H1 (cell line): ENCODE data around the gene KATNAL1. TPM values are rescaled to one million over a fixed set of nuclear protein-coding genes. Genes with fewer than 3 reads are reported as not detected.
A peak's percentile ranks its signal among the peaks of the same experiment; 100 is the strongest.

Experiments used
- CTCF ChIA-PET: fragments of 300-600 bp; sonication (Branson Sonifier 250); formaldehyde crosslinking; loops from one replicate; lab custom pipeline; 2021; ENCODE audit not compliant: partially characterized antibody; lab: Charles Lee
- POLR2A ChIA-PET: fragments of 300-600 bp; sonication (Branson Sonifier 250); formaldehyde crosslinking; loops from one replicate; lab custom pipeline; 2021; ENCODE audit warnings: inconsistent platforms; ENCODE audit not compliant: partially characterized antibody; lab: Charles Lee
- DNase-seq, 2 experiments: peaks; one replicate each; pipeline versions ENCODE4 v3.0.0 to v3.0.0-alpha.2; 2010 to 2022; ENCODE audit warnings: low spot score in 2 of 2, low read depth in 1 of 2, mixed read lengths in 1 of 2
- FAIRE-seq: peaks from 2 replicates; lab custom pipeline; 2011; peaks lifted over from hg19 to GRCh38; lab: Jason Lieb, UNC
- H2AFZ ChIP-seq: 2 replicates; pipeline ENCODE4 v1.8.1; 2012; ENCODE audit warnings: low read length, inconsistent platforms
- H2AK5ac ChIP-seq: 2 replicates; pipeline ENCODE4 v1.6.1; 2013; ENCODE audit warnings: low read depth, low read length
- H2BK120ac ChIP-seq: replicated peaks from 2 replicates; pipeline ENCODE3; 2013; ENCODE audit warnings: low read depth, low read length, inconsistent platforms
- H2BK12ac ChIP-seq: 2 replicates; pipeline ENCODE4 v1.6.1; 2013; ENCODE audit warnings: low read depth, low read length
- H2BK15ac ChIP-seq: 2 replicates; pipeline ENCODE4 v1.6.1; 2013; ENCODE audit warnings: low read length
- H2BK20ac ChIP-seq: 2 replicates; pipeline ENCODE4 v1.6.1; 2013; ENCODE audit warnings: low read length
- H2BK5ac ChIP-seq: 2 replicates; pipeline ENCODE4 v1.6.1; 2013; ENCODE audit warnings: low read depth, low read length
- H3K14ac ChIP-seq: 2 replicates; pipeline ENCODE4 v1.6.1; 2013; ENCODE audit warnings: inconsistent platforms; ENCODE audit not compliant: insufficient read length
- H3K18ac ChIP-seq: 2 replicates; pipeline ENCODE4 v1.6.1; 2013; ENCODE audit warnings: low read length; ENCODE audit errors: extremely low read depth
- H3K23ac ChIP-seq: 2 replicates; pipeline ENCODE4 v1.6.1; 2013; ENCODE audit warnings: inconsistent platforms; ENCODE audit not compliant: insufficient read length
- H3K23me2 ChIP-seq: 2 replicates; pipeline ENCODE4 v1.6.1; 2013; ENCODE audit warnings: low read depth, low read length
- H3K27ac ChIP-seq: 2 replicates; pipeline ENCODE4 v1.6.1; 2011; ENCODE audit warnings: low read depth, low read length, inconsistent platforms
- H3K27me3 ChIP-seq, 4 experiments: replicated peaks in 1 of 4; 1 replicate in 1 of 4; 2 replicates in 3 of 4; pipeline versions ENCODE4 v1.6.1 to v1.8.1; 2011 to 2013; ENCODE audit warnings: low read length in 3 of 4, mild to moderate bottlenecking in 3 of 4, inconsistent platforms in 2 of 4, mixed read lengths in 2 of 4, moderate library complexity in 1 of 4; ENCODE audit not compliant: control insufficient read depth in 3 of 4, insufficient read depth in 3 of 4; ENCODE audit errors: extremely low read depth in 1 of 4
- H3K36me3 ChIP-seq, 4 experiments: 2 replicates each; pipeline versions ENCODE4 v1.6.1 to v1.8.1; 2011 to 2013; ENCODE audit warnings: mild to moderate bottlenecking in 4 of 4, low read length in 3 of 4, moderate library complexity in 2 of 4, control low read depth in 1 of 4, inconsistent platforms in 1 of 4; ENCODE audit not compliant: insufficient read depth in 4 of 4, control insufficient read depth in 2 of 4
- H3K4ac ChIP-seq: replicated peaks from 2 replicates; pipeline ENCODE3; 2013; ENCODE audit warnings: low read length, low read depth, mixed read lengths, inconsistent platforms; ENCODE audit not compliant: insufficient read length
- H3K4me1 ChIP-seq, 4 experiments: replicated peaks in 1 of 4; 1 replicate in 1 of 4; 2 replicates in 3 of 4; pipeline versions ENCODE4 v1.6.1 to v1.8.1; 2011 to 2013; ENCODE audit warnings: low read length in 3 of 4, inconsistent platforms in 2 of 4, mixed read lengths in 1 of 4; ENCODE audit not compliant: insufficient read depth in 4 of 4, control insufficient read depth in 3 of 4
- H3K4me2 ChIP-seq, 2 experiments: 2 replicates each; pipeline versions ENCODE4 v1.6.1 to v1.8.1; 2011 to 2013; ENCODE audit warnings: low read depth in 2 of 2, low read length in 2 of 2, control low read depth in 1 of 2, inconsistent platforms in 1 of 2, mild to moderate bottlenecking in 1 of 2; ENCODE audit not compliant: insufficient read depth in 1 of 2
- H3K4me3 ChIP-seq, 4 experiments: fragments of 200-600, 300-600 bp in 1 of 4; sonication (generic), shearing (Covaris generic), sonication (Bioruptor Twin) in 1 of 4; 2 replicates each; pipeline versions ENCODE4 v1.5.1 to v1.8.1; 2011 to 2016; ENCODE audit warnings: low read length in 4 of 4, low read depth in 3 of 4, control low read depth in 2 of 4, inconsistent platforms in 2 of 4, mild to moderate bottlenecking in 2 of 4, mixed read lengths in 1 of 4, moderate library complexity in 1 of 4; ENCODE audit not compliant: insufficient read depth in 2 of 4; ENCODE audit errors: extremely low read depth in 1 of 4
- H3K56ac ChIP-seq: replicated peaks from 2 replicates; pipeline ENCODE3; 2013; ENCODE audit warnings: low read depth, mild to moderate bottlenecking, mixed read lengths, low read length, inconsistent platforms; ENCODE audit not compliant: insufficient read length
- H3K79me1 ChIP-seq: 2 replicates; pipeline ENCODE4 v1.6.1; 2013; ENCODE audit warnings: low read depth, low read length, control low read depth
- H3K79me2 ChIP-seq, 2 experiments: 2 replicates each; pipeline versions ENCODE4 v1.6.1 to v1.8.1; 2012 to 2013; ENCODE audit warnings: low read length in 2 of 2, mild to moderate bottlenecking in 2 of 2, inconsistent platforms in 1 of 2; ENCODE audit not compliant: insufficient read depth in 2 of 2, control insufficient read depth in 1 of 2
- H3K9ac ChIP-seq, 4 experiments: replicated peaks in 1 of 4; 1 replicate in 1 of 4; 2 replicates in 3 of 4; pipeline versions ENCODE4 v1.6.1 to v1.8.1; 2011 to 2013; ENCODE audit warnings: low read depth in 3 of 4, low read length in 3 of 4, control low read depth in 2 of 4, mild to moderate bottlenecking in 2 of 4, moderate library complexity in 2 of 4, inconsistent platforms in 1 of 4; ENCODE audit errors: extremely low read depth in 1 of 4
- H3K9me3 ChIP-seq, 2 experiments: 2 replicates each; pipeline versions ENCODE4 v1.6.1 to v1.8.1; 2012 to 2013; ENCODE audit warnings: mild to moderate bottlenecking in 2 of 2, moderate library complexity in 2 of 2, control low read depth in 1 of 2, inconsistent platforms in 1 of 2, low read depth in 1 of 2, low read length in 1 of 2, mixed read lengths in 1 of 2; ENCODE audit not compliant: insufficient read depth in 2 of 2
- H4K20me1 ChIP-seq, 2 experiments: replicated peaks in 1 of 2; 2 replicates each; pipeline versions ENCODE3 to v1.8.1; 2011 to 2013; ENCODE audit warnings: inconsistent platforms in 2 of 2, low read length in 2 of 2, mild to moderate bottlenecking in 1 of 2; ENCODE audit not compliant: insufficient read depth in 2 of 2, control insufficient read depth in 1 of 2
- H4K5ac ChIP-seq: 2 replicates; pipeline ENCODE4 v1.6.1; 2013; ENCODE audit warnings: low read length, low read depth, mixed read lengths, inconsistent platforms; ENCODE audit not compliant: insufficient read length
- H4K8ac ChIP-seq: 2 replicates; pipeline ENCODE4 v1.8.0; 2013; ENCODE audit warnings: mild to moderate bottlenecking, moderate library complexity, low read length, inconsistent platforms; ENCODE audit not compliant: insufficient read depth; ENCODE audit errors: extremely low read depth
- H4K91ac ChIP-seq: replicated peaks from 2 replicates; pipeline ENCODE3; 2013; ENCODE audit warnings: low read length, mixed read lengths, inconsistent platforms; ENCODE audit not compliant: insufficient read length
- BRCA1 ChIP-seq: IDR thresholded peaks from 2 replicates; pipeline ENCODE4 v1.6.1; 2012; ENCODE audit warnings: low read depth, low read length, improper control_type of control experiment
- CEBPB ChIP-seq: IDR thresholded peaks from 2 replicates; pipeline ENCODE4 v1.6.1; 2012; ENCODE audit warnings: low read depth, low read length
- GABPA ChIP-seq: IDR thresholded peaks from 2 replicates; pipeline ENCODE4 v1.6.1; 2011; ENCODE audit warnings: mild to moderate bottlenecking, low read length, moderate library complexity, borderline replicate concordance; ENCODE audit not compliant: insufficient read depth
- HDAC2 ChIP-seq, 2 experiments: fragments of 300-600 bp in 1 of 2; sonication (generic) in 1 of 2; IDR thresholded peaks; 2 replicates each; pipeline ENCODE4 v1.6.1; 2011 to 2012; ENCODE audit warnings: low read depth in 2 of 2, low read length in 2 of 2, mild to moderate bottlenecking in 2 of 2, moderate library complexity in 2 of 2, borderline replicate concordance in 1 of 2, inconsistent platforms in 1 of 2
- JUN ChIP-seq: IDR thresholded peaks from 2 replicates; pipeline ENCODE4 v1.6.1; 2011; ENCODE audit warnings: low read depth, mild to moderate bottlenecking, improper control_type of control experiment, low read length
- KDM5A ChIP-seq: fragments of 200-600 bp; IDR thresholded peaks from 2 replicates; pipeline ENCODE4 v1.7.1; 2012; ENCODE audit warnings: mild to moderate bottlenecking, low read length, inconsistent platforms, mixed read lengths
- POU5F1 ChIP-seq: IDR thresholded peaks from 2 replicates; pipeline ENCODE4 v1.6.1; 2011; ENCODE audit warnings: low read depth, mild to moderate bottlenecking, low read length, moderate library complexity
- RFX5 ChIP-seq: IDR thresholded peaks from 2 replicates; pipeline ENCODE4 v1.6.1; 2011; ENCODE audit warnings: low read depth, low read length, improper control_type of control experiment, borderline replicate concordance
- RXRA ChIP-seq: IDR thresholded peaks from 2 replicates; pipeline ENCODE4 v1.6.1; 2011; ENCODE audit warnings: low read depth, mild to moderate bottlenecking, low read length, moderate library complexity; ENCODE audit not compliant: insufficient read depth
- SIX5 ChIP-seq: IDR thresholded peaks from 2 replicates; pipeline ENCODE4 v1.6.1; 2011; ENCODE audit warnings: mild to moderate bottlenecking, low read depth, low read length
- TAF7 ChIP-seq: optimal IDR thresholded peaks from 2 replicates; pipeline ENCODE3; 2011; ENCODE audit warnings: low read depth, mild to moderate bottlenecking, inconsistent platforms, low read length, moderate library complexity, borderline replicate concordance
- ZNF274 ChIP-seq: IDR thresholded peaks from 2 replicates; pipeline ENCODE4 v1.7.0; 2012; ENCODE audit warnings: low read length, borderline replicate concordance; ENCODE audit errors: extremely low read depth
- WGBS, 2 experiments: shearing (Covaris generic) in 1 of 2; methylation state at CpG; one replicate each; pipeline versions ENCODE4 v1.1.6 to v1.1.7; 2013 to 2015; ENCODE audit warnings: low lambda C conversion rate in 2 of 2, mixed read lengths in 2 of 2, inconsistent platforms in 1 of 2, low coverage in 1 of 2, missing lambda C conversion rate in 1 of 2; ENCODE audit not compliant: insufficient replicate concordance in 2 of 2, insufficient coverage in 1 of 2, insufficient read length in 1 of 2; ENCODE audit errors: extremely low coverage in 1 of 2, missing lambda C conversion rate in 1 of 2; 5-methylcytosine and 5-hydroxymethylcytosine counted together
- polyA plus RNA-seq, 7 experiments: library from polyadenylated mRNA; depleted of rRNA in 3 of 7; stranded (reverse) in 5 of 7; unstranded in 2 of 7; fragments of >200 nt in 5 of 7; fragments of 200-250 nt in 2 of 7; gene quantifications; 1 replicate in 5 of 7; 2 replicates in 1 of 7; 4 replicates in 1 of 7; pipeline versions ENCODE4 v1.2.1 to v1.2.3, GENCODE V29; 2011 to 2013; ENCODE audit warnings: missing spikeins in 2 of 7, mixed read lengths in 2 of 7
- total RNA-seq: library from RNA; stranded (reverse); fragmentation: NEBNext Ultra II Directional; extraction: Animal tissue kit (Norgen Biotek cat#: 25700); gene quantifications from 2 replicates; pipeline ENCODE4 v1.2.1, GENCODE V29; 2021
- TF ChIP-seq, protein P1 (sequence below): IDR thresholded peaks from 2 replicates; pipeline ENCODE4 v1.6.1; 2012; ENCODE audit warnings: inconsistent platforms

KATNAL1 gene
- total and polyA plus RNA-seq, 2 of the 8 experiments (the other 6 are each of a cell fraction or from before 2014, with no cell fraction given): 4.0 to 13.2 TPM

DNA sequence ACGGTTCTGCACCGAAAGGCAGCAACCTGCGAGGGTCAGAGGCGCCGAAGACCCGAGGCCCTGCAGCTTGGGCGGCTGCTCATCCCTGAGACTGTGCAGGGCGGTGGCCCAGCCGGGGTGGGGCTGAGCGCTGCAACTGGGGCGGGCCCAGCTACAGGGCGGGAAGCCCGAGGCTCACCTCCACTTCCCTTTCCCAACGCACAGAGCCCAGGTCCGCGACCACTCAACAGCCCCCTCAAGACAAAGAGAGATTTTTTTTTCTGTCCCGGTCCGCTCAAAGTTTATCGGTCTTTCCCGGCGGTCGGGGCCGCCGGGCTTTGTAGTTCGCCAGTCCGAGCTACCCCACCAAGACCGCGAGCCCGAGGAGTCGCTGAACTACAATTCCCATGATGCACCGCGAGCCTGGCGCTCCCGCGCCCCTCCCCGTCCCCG lies 573 bp downstream of the KATNAL1 start:
- H3K79me2 ChIP-seq: peaks cover 0 to 37% of the 10 kb centered on the region in 2 experiments; a peak in 2 of 4 replicates
- H2BK5ac ChIP-seq: peak overlapping the region; percentile 89; the same call in 1 of the 2 replicates
- H3K18ac ChIP-seq: peak overlapping the region; percentile 97
- H2BK12ac ChIP-seq: no peak overlapping the region
- peak overlapping the region; percentile 52 to 81 (median 65); a peak in 6 of 7 replicates for H3K9ac ChIP-seq
- peak overlapping the region; percentile 59 for H3K4ac ChIP-seq
- H3K36me3 ChIP-seq: no peaks in the 10 kb centered on the region
- no peaks in the 10 kb centered on the region for H4K20me1 ChIP-seq
- peak overlapping the region; percentile 49 to 76 for H3K4me2 ChIP-seq
- WGBS, 2 experiments: 3% methylated on average over 10 of the region's 37 CpGs; no CpG with 5 or more reads in 1 of the 2 experiments
- peaks cover 3% of the 10 kb centered on the region for H3K23me2 ChIP-seq
- H3K14ac ChIP-seq: no peak overlapping the region
- H3K4me1 ChIP-seq: peaks cover 0 to 2% (median 0%) of the 10 kb centered on the region in 4 experiments; a peak in 2 of 7 replicates
- H3K23ac ChIP-seq: no peak overlapping the region
- H2AK5ac ChIP-seq: no peak overlapping the region
- POLR2A ChIA-PET: interaction anchor here (1.0 to 1.9 kb wide), 3 partner anchors 11 to 159 kb away, joined by 3 to 4 read pairs (median 4); partner anchors contain the start of genes HMGB1 and UBE2L5
- no peak overlapping the region for H4K91ac ChIP-seq
- H3K79me1 ChIP-seq: 0 out of 2 replicates have a peak, but pooled peaks cover 2% of the 10 kb centered on the region
- DNase-seq (peak; percentile 80 to 95), FAIRE-seq (no peak)
- H2BK15ac ChIP-seq: no peak overlapping the region
- H3K27ac ChIP-seq: no peak overlapping the region
- H3K27me3 ChIP-seq: no peaks in the 10 kb centered on the region
- no peak overlapping the region for H2BK20ac ChIP-seq
- H4K8ac ChIP-seq: peak overlapping the region; percentile 95
- H3K56ac ChIP-seq: peak overlapping the region; percentile 80
- CTCF ChIA-PET: interaction anchor here (1.0 kb wide), 1 partner anchor 142 kb away, joined by 3 read pairs; no protein-coding TSS in a partner anchor
- H3K4me3 ChIP-seq: peak overlapping the region; percentile 67 to 88 (median 81)
- H3K9me3 ChIP-seq: no peaks in the 10 kb centered on the region
- H4K5ac ChIP-seq: peak overlapping the region; percentile 67
- no peak overlapping the region for H2BK120ac ChIP-seq
- H2AFZ ChIP-seq: peak overlapping the region; percentile 92
- peak; percentile 81 for TF ChIP-seq SIX5
- no peak for TF ChIP-seq RFX5
- no peak for TF ChIP-seq ZNF274
- no peak for TF ChIP-seq HDAC2 (IDR thresholded peaks at IDR 0.05; ENCODE audit: borderline replicate concordance in 1 of 2, low read depth in 2 of 2, low read length in 2 of 2)
- no peak for TF ChIP-seq KDM5A
- no peak for TF ChIP-seq BRCA1
- TF ChIP-seq JUN: no peak
- TF ChIP-seq RXRA: no peak
- TF ChIP-seq, protein P1, sequence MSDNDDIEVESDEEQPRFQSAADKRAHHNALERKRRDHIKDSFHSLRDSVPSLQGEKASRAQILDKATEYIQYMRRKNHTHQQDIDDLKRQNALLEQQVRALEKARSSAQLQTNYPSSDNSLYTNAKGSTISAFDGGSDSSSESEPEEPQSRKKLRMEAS: no peak
- TF ChIP-seq GABPA: no peak
- TF ChIP-seq CEBPB: no peak
- TF ChIP-seq POU5F1: no peak
- no peak for TF ChIP-seq TAF7
